ENCODE measurements around the gene ACTL7A.

DNA sequence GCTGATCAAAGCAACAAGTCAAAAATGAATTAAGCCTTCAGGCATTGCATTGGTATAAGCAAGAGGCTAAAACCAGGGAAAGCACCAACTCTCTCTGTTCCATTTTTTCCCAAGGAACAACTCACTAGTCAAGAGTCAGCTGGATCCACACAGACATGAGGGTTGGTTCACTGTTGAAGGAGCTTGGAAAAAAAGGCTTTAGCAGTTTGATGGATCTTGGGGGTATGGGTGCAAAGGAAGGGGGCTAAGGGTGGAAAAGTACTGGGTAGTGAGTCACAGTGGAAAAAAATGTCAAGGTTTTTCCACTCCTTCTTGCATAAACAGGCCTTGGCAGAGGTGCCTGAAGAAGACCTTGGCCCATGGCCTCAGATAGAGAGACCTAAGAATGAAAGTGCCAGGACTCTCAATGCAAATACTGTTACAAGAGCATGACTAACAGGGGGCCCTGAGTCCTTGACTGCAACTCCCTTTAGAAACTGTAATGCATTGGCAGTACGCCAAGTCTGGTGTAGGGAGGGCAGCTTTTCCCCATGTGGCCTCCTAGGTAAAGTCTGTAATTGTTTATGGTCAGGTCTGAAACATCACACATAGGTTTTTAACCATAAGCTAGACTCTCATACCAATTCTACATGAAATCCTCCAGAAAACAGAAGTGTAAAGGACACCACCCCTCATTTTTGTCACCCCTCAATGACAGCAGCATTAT, 23.7 kb downstream of the ACTL7A start:
- TF ChIP-seq, protein P1, sequence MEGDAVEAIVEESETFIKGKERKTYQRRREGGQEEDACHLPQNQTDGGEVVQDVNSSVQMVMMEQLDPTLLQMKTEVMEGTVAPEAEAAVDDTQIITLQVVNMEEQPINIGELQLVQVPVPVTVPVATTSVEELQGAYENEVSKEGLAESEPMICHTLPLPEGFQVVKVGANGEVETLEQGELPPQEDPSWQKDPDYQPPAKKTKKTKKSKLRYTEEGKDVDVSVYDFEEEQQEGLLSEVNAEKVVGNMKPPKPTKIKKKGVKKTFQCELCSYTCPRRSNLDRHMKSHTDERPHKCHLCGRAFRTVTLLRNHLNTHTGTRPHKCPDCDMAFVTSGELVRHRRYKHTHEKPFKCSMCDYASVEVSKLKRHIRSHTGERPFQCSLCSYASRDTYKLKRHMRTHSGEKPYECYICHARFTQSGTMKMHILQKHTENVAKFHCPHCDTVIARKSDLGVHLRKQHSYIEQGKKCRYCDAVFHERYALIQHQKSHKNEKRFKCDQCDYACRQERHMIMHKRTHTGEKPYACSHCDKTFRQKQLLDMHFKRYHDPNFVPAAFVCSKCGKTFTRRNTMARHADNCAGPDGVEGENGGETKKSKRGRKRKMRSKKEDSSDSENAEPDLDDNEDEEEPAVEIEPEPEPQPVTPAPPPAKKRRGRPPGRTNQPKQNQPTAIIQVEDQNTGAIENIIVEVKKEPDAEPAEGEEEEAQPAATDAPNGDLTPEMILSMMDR (IDR thresholded peaks at IDR 0.05): no peak
- no peak for TF ChIP-seq POLR2A (IDR thresholded peaks at IDR 0.05)

All from tibial nerve (tissue), 3 donors.